Lung (tissue), 12 donors: ENCODE measurements around the gene LSP1. TPM values are rescaled to one million over a fixed set of nuclear protein-coding genes. Genes with fewer than 3 reads are reported as not detected.

Experiments
- ATAC-seq: fragments of 200-7000 bp; cut with Tn5 transposase; one replicate; pipeline ENCODE4 v1.9.1; 2020; ENCODE audit warnings: moderate number of reproducible peaks; ENCODE audit not compliant: insufficient read depth, low FRiP score
- DNase-seq, 3 donors: peaks; one replicate each; pipeline ENCODE4 v3.0.0-alpha.2; 2013 to 2017
- H3K27ac ChIP-seq, 2 donors: one replicate each; pipeline ENCODE4 v1.5.1; 2013; ENCODE audit warnings: mild to moderate bottlenecking in 2 of 2, moderate library complexity in 2 of 2, control low read depth in 1 of 2, inconsistent platforms in 1 of 2, low read depth in 1 of 2, low read length in 1 of 2
- H3K27me3 ChIP-seq, 3 donors: one replicate each; pipeline ENCODE4 v1.5.1; 2013; ENCODE audit warnings: low read length in 2 of 3; ENCODE audit not compliant: control insufficient read depth in 3 of 3, insufficient read depth in 3 of 3
- H3K36me3 ChIP-seq, 4 donors: one replicate each; pipeline ENCODE4 v1.5.1; 2013; ENCODE audit warnings: low read length in 4 of 4, mild to moderate bottlenecking in 1 of 4, moderate library complexity in 1 of 4; ENCODE audit not compliant: control insufficient read depth in 4 of 4, insufficient read depth in 4 of 4
- H3K4me1 ChIP-seq, 5 donors: one replicate each; pipeline ENCODE4 v1.5.1; 2013; ENCODE audit warnings: low read length in 5 of 5, mild to moderate bottlenecking in 2 of 5, moderate library complexity in 1 of 5; ENCODE audit not compliant: control insufficient read depth in 5 of 5, insufficient read depth in 5 of 5
- H3K4me3 ChIP-seq: one replicate; pipeline ENCODE4 v1.5.1; 2013; ENCODE audit warnings: mild to moderate bottlenecking, control low read depth, moderate library complexity
- H3K9ac ChIP-seq, 2 donors: one replicate each; pipeline ENCODE4 v1.5.1; 2013; ENCODE audit warnings: low read length in 2 of 2, control low read depth in 1 of 2; ENCODE audit not compliant: insufficient read depth in 1 of 2
- H3K9me3 ChIP-seq, 4 donors: one replicate each; pipeline ENCODE4 v1.5.1; 2013; ENCODE audit warnings: low read length in 3 of 4, mild to moderate bottlenecking in 1 of 4, moderate library complexity in 1 of 4; ENCODE audit not compliant: control insufficient read depth in 4 of 4, insufficient read depth in 3 of 4
- CTCF ChIP-seq: IDR thresholded peaks from 2 replicates; pipeline ENCODE4 v1.5.1; 2012; ENCODE audit warnings: mild to moderate bottlenecking; ENCODE audit errors: control extremely low read depth, extremely low read depth
- WGBS, 2 donors: extraction: QIAGEN DNeasy Blood & Tissue Kit; methylation state at CpG; one replicate each; pipeline ENCODE4 v1.1.7; 2013; 5-methylcytosine and 5-hydroxymethylcytosine counted together
- polyA plus RNA-seq, 2 donors: library from polyadenylated mRNA; stranded (reverse); fragments of 200-250 nt; gene quantifications; one replicate each; pipeline ENCODE4 v1.2.1, GENCODE V29; 2013
- total RNA-seq, 2 donors: library from RNA; depleted of rRNA in 1 of 2; stranded (reverse); fragments of >200 nt in 1 of 2; gene quantifications; one replicate each; pipeline ENCODE4 v1.2.1, GENCODE V29; 2014 to 2021
- donor health status: control.
- donor health status: control.
- donor health status: Bipolar disorder and iron deficiency.
- donor health status: healthy.
- donor health status: DM: yes; HTN: yes; CAD: no.

Gene LSP1
- total and polyA plus RNA-seq, 4 donors = 44.9 to 121 (median 83.9) TPM

DNA sequence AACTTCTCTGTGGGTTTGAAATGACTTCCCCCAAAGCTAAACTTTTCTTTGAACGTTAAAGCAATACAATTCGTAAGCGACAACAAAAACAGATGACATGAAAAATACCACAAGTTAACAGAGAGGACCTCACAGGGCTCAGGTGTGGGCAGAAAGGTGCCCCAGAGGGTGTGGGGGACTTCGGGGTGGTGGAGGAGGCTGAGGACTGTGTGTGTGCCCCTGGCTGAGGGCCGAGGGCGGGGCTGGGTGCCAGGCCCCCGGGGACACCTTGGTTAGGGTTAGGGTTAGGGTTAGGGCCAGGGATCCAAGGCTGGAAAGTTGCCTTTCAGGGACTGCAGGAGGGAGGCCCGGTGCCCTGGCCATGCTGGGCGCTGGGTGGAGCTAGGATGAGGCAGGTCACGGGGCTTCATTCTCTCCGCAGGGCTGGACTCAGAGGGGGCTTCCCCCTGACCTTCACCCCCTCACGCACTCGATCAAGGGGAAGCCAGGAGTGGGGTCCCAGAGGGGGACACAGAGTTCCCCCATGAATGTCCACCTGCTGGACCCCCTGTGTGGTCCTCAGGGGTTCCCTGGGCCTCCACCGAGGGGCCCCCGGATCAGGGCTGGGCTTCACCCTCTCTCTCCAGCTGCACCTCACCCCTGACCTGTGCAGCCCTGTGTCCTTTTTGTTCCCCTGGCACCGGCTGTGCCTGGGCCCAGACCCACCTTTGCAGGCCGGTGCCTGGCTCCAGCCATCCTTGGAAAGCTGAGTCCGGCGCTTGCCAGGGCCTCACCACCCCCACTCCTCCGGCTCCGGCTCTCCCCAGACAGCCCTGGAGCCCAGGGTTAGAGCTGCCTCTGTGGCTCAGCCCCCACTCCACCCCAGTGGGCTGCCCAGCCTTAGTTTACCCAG is 7.1 kb upstream of the LSP1 start:
- Histone ChIP-seq H3K9me3 (no peaks in the 10 kb centered on the region), H3K4me3 (no peak overlapping the region), H3K36me3 (no peaks in the 10 kb centered on the region), H3K27ac (no peak overlapping the region), H3K4me1 (peaks cover 0 to 6% (median 0%) of the 10 kb centered on the region in 5 donors), H3K27me3 (peaks cover 0 to 8% (median 0%) of the 10 kb centered on the region in 3 donors), H3K9ac (no peak overlapping the region)
- no peak for TF ChIP-seq CTCF
- 74 to 78% methylated on average over 21 of the region's 21 CpGs for WGBS, 2 donors
- ATAC-seq (no peak), DNase-seq (no peak)

GRCh38 chr11:1846453-1846932 is 6.4 kb upstream of the LSP1 start:
- 94 to 96% methylated on average over 9 of the region's 9 CpGs for whole genome bisulfite sequencing, 2 donors
- no peaks in the 10 kb centered on the region for H3K9me3 ChIP-seq
- no peak for TF ChIP-seq CTCF
- peaks cover 0 to 6% (median 0%) of the 10 kb centered on the region in 5 donors for H3K4me1 ChIP-seq
- no peak overlapping the region for H3K27ac ChIP-seq
- DNase-seq (no peak), ATAC-seq (no peak)
- H3K27me3 ChIP-seq = peaks cover 0 to 8% (median 0%) of the 10 kb centered on the region in 3 donors
- H3K4me3 ChIP-seq = no peak overlapping the region
- no peaks in the 10 kb centered on the region for H3K36me3 ChIP-seq
- H3K9ac ChIP-seq = no peak overlapping the region

- Histone ChIP-seq H3K36me3 (no peaks in the 10 kb centered on the region), H3K27me3 (peaks cover 0 to 8% (median 0%) of the 10 kb centered on the region in 3 donors), H3K9me3 (no peaks in the 10 kb centered on the region), H3K4me1 (peaks cover 0 to 6% (median 0%) of the 10 kb centered on the region in 5 donors), H3K27ac (no peak overlapping the region), H3K4me3 (no peak overlapping the region), H3K9ac (no peak overlapping the region)
- WGBS, 2 donors = 91% methylated on average over 34 of the region's 34 CpGs
- no peak for ATAC-seq
- no peak for DNase-seq
- TF ChIP-seq CTCF = no peak
Observed at GRCh38 chr11:1847006-1847735, 5.7 kb upstream of the LSP1 start.
